Spleen (tissue), 11 donors: ENCODE data around the gene WDR41. TPM values are rescaled to one million over a fixed set of nuclear protein-coding genes. Genes with fewer than 3 reads are reported as not detected.

Experiments
- DNase-seq: peaks from one replicate; pipeline ENCODE4 v3.0.0-alpha.2; 2020
- H3K27ac ChIP-seq, 8 donors: fragments of 200-600 bp; sonication (generic) in 7 of 8; 1 replicate in 4 of 8; 2 replicates in 4 of 8; pipeline versions ENCODE4 v1.5.0 to v1.8.0; 2016 to 2021; ENCODE audit warnings: inconsistent platforms in 4 of 8, mild to moderate bottlenecking in 4 of 8, moderate library complexity in 1 of 8
- H3K27me3 ChIP-seq, 7 donors: fragments of 200-600 bp; sonication (generic) in 6 of 7; replicated peaks in 1 of 7; 1 replicate in 4 of 7; 2 replicates in 3 of 7; pipeline versions ENCODE4 v1.5.0 to v1.8.0; 2016 to 2021; ENCODE audit warnings: inconsistent platforms in 3 of 7, mild to moderate bottlenecking in 1 of 7
- H3K36me3 ChIP-seq, 6 donors: fragments of 200-600 bp; sonication (generic) in 5 of 6; 1 replicate in 4 of 6; 2 replicates in 2 of 6; pipeline versions ENCODE4 v1.5.0 to v1.8.0; 2016 to 2021; ENCODE audit warnings: inconsistent platforms in 2 of 6
- H3K4me1 ChIP-seq, 6 donors: fragments of 200-600 bp; sonication (generic) in 5 of 6; 1 replicate in 3 of 6; 2 replicates in 3 of 6; pipeline versions ENCODE4 v1.5.0 to v1.8.0; 2016 to 2021; ENCODE audit warnings: inconsistent platforms in 3 of 6
- H3K4me3 ChIP-seq, 8 donors: fragments of 200-600 bp; sonication (generic) in 7 of 8; 1 replicate in 4 of 8; 2 replicates in 4 of 8; pipeline versions ENCODE4 v1.5.0 to v1.8.0; 2016 to 2021; ENCODE audit warnings: inconsistent platforms in 4 of 8, mild to moderate bottlenecking in 4 of 8, moderate library complexity in 2 of 8
- H3K9me3 ChIP-seq, 8 donors: fragments of 200-600 bp; sonication (generic) in 7 of 8; 1 replicate in 4 of 8; 2 replicates in 4 of 8; pipeline versions ENCODE4 v1.5.0 to v1.8.0; 2016 to 2021; ENCODE audit warnings: inconsistent platforms in 4 of 8
- POLR2A ChIP-seq, 3 donors: fragments of 450-650 bp; IDR thresholded peaks; one replicate each; pipeline ENCODE4 v1.5.1; 2017; ENCODE audit warnings: antibody characterized with exemption in 3 of 3, mild to moderate bottlenecking in 1 of 3
- POLR2AphosphoS5 ChIP-seq, 3 donors: sonication (generic); formaldehyde crosslinking; IDR thresholded peaks; one replicate each; pipeline ENCODE4 v1.5.1; 2017; ENCODE audit warnings: antibody characterized with exemption in 3 of 3
- WGBS, 5 donors: extraction: QIAGEN DNeasy Blood & Tissue Kit in 3 of 5; methylation state at CpG; one replicate each; pipeline versions ENCODE4 v1.1.5 to v1.1.7; 2013 to 2018; 5-methylcytosine and 5-hydroxymethylcytosine counted together
- intact Hi-C: fragments of 100-400 bp; cut with DNase I; formaldehyde crosslinking; loops from one replicate; pipeline ENCODE4 v1.15.0; 2023; ENCODE audit warnings: low total_unique reads
- polyA plus RNA-seq, 3 donors: library from polyadenylated mRNA; stranded (reverse); fragments of 200-250 nt; gene quantifications; one replicate each; pipeline ENCODE4 v1.2.1, GENCODE V29; 2013
- total RNA-seq, 7 donors: library from RNA; depleted of rRNA in 3 of 7; stranded (reverse); fragments of >200 nt in 3 of 7; fragmentation: NEBNext Ultra II Directional in 4 of 7; extraction: Animal tissue kit (Norgen Biotek cat#: 25700) in 4 of 7; gene quantifications; one replicate each; pipeline versions ENCODE4 v1.1.0 to v1.2.1, GENCODE V29; 2016 to 2021
- TF ChIP-seq, protein P1 (sequence below), 11 experiments: fragments of 200-600 bp in 7 of 11; fragments of 450-650 bp in 4 of 11; sonication (generic) in 4 of 11; IDR thresholded peaks in 8 of 11; conservative IDR thresholded peaks in 3 of 11; 1 replicate in 7 of 11; 2 replicates in 4 of 11; pipeline versions ENCODE4 v1.4.0 to v1.8.0; 2016 to 2021; ENCODE audit warnings: antibody characterized with exemption in 11 of 11, inconsistent platforms in 4 of 11, mild to moderate bottlenecking in 1 of 11
- donor health status: healthy with polysubstance abuse.
- donor health status: DM: no; HTN: no; CAD: no; lungs with moderate emphysema.
- donor health status: DM: no; HTN: no; CAD: no.
- donor health status: Bipolar disorder and iron deficiency.
- donor health status: healthy.
- donor health status: DM: no; HTN: no; CAD: no.
- donor health status: DM: yes; HTN: yes; CAD: no.

Gene WDR41
- total and polyA plus RNA-seq, 10 donors: 11.0 to 54.0 (median 35.7) TPM

DNA sequence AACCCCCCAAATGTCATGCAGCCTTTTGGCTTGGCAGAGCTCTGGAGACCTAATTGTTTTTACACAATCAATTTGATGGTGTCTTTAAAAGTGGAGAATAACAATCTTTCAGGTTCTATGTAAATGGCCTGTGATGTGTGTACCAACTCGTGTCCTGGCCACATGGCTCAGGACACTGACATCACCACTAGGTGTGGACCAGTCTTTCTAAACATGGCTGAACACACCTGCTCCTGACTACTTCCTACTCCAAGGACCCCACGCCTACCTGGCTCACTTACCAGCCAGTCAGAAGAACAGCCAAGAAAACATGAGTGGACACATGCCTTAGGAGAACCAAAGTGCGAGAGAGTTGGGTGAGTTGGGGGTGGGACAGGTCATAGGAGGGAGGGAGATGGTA, 71.2 kb downstream of the WDR41 start:
- Histone ChIP-seq H3K36me3 (peaks cover 0 to 13% (median 6%) of the 10 kb centered on the region in 6 donors), H3K4me3 (no peak overlapping the region), H3K27ac (no peak overlapping the region), H3K4me1 (peaks cover 0 to 7% (median 0%) of the 10 kb centered on the region in 6 donors), H3K9me3 (peaks cover 0 to 7% (median 0%) of the 10 kb centered on the region in 8 donors), H3K27me3 (peaks cover 0 to 25% (median 0%) of the 10 kb centered on the region in 7 donors)
- TF ChIP-seq POLR2AphosphoS5 (IDR thresholded peaks at IDR 0.05) (no peak), POLR2A (IDR thresholded peaks at IDR 0.05) (no peak)
- TF ChIP-seq, protein P1, sequence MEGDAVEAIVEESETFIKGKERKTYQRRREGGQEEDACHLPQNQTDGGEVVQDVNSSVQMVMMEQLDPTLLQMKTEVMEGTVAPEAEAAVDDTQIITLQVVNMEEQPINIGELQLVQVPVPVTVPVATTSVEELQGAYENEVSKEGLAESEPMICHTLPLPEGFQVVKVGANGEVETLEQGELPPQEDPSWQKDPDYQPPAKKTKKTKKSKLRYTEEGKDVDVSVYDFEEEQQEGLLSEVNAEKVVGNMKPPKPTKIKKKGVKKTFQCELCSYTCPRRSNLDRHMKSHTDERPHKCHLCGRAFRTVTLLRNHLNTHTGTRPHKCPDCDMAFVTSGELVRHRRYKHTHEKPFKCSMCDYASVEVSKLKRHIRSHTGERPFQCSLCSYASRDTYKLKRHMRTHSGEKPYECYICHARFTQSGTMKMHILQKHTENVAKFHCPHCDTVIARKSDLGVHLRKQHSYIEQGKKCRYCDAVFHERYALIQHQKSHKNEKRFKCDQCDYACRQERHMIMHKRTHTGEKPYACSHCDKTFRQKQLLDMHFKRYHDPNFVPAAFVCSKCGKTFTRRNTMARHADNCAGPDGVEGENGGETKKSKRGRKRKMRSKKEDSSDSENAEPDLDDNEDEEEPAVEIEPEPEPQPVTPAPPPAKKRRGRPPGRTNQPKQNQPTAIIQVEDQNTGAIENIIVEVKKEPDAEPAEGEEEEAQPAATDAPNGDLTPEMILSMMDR (IDR thresholded peaks at IDR 0.05 in 8 of 11, conservative IDR thresholded peaks at IDR 0.05 in 3 of 11): no peak
- intact Hi-C loops: no loop called here
- 63 to 86% (median 74%) methylated on average over 3 of the region's 3 CpGs for WGBS, 5 donors
- DNase-seq: no peak

DNA sequence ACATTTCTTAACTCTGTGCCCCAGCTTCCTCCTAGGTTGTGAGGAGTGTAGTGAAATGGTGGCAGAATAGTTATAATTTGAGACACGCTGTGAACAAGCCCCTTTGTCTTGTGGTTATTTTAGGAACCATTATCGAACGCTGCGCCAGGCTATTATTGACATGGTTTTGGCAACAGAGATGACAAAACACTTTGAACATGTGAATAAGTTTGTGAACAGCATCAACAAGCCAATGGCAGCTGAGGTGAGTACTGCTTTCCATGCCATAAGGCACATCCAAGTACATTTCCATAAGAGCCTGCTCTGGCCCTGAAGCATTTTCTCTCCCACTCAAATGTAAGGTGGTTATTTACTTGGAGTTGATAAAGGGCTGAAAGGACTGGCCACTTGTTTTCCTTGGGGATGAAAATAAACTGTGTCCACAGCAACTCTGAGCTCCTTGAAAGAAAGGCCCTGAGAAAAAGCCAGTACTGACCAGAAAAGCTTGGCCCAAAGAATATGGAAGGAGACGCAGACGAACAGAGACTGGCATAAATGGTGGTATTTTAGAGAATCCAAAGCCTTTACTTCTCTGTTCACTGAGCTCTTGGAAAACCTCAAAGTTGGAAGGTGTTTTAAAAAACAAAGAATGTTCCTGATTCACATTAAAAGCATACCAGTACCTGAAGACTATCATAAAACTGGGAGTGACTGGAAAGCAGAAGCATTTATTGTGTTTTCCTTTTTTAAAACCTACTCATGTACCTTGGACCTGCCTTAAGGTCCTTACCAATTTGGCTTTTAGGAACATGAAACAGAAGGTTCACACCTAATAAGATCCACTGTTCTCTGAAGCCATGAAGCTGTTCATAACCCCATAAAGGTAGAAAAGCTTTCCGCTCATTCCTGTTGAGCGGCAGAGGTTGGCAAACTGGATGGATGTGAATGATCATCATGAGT, 72.2 kb downstream of the WDR41 start:
- WGBS, 5 donors: 94 to 97% (median 96%) methylated on average over 8 of the region's 8 CpGs
- TF ChIP-seq, protein P1 (IDR thresholded peaks at IDR 0.05 in 8 of 11, conservative IDR thresholded peaks at IDR 0.05 in 3 of 11): no peak
- no peak for TF ChIP-seq POLR2AphosphoS5 (IDR thresholded peaks at IDR 0.05)
- TF ChIP-seq POLR2A (IDR thresholded peaks at IDR 0.05): no peak
- Histone ChIP-seq H3K36me3 (peaks cover 0 to 3% (median under 1%) of the 10 kb centered on the region in 6 donors), H3K27ac (no peak overlapping the region), H3K4me3 (no peak overlapping the region), H3K9me3 (peaks cover 0 to 7% (median 0%) of the 10 kb centered on the region in 8 donors), H3K27me3 (peaks cover 0 to 27% (median 0%) of the 10 kb centered on the region in 7 donors), H3K4me1 (no peaks in the 10 kb centered on the region)
- intact Hi-C loops: no loop called here
- no peak for DNase-seq

DNA sequence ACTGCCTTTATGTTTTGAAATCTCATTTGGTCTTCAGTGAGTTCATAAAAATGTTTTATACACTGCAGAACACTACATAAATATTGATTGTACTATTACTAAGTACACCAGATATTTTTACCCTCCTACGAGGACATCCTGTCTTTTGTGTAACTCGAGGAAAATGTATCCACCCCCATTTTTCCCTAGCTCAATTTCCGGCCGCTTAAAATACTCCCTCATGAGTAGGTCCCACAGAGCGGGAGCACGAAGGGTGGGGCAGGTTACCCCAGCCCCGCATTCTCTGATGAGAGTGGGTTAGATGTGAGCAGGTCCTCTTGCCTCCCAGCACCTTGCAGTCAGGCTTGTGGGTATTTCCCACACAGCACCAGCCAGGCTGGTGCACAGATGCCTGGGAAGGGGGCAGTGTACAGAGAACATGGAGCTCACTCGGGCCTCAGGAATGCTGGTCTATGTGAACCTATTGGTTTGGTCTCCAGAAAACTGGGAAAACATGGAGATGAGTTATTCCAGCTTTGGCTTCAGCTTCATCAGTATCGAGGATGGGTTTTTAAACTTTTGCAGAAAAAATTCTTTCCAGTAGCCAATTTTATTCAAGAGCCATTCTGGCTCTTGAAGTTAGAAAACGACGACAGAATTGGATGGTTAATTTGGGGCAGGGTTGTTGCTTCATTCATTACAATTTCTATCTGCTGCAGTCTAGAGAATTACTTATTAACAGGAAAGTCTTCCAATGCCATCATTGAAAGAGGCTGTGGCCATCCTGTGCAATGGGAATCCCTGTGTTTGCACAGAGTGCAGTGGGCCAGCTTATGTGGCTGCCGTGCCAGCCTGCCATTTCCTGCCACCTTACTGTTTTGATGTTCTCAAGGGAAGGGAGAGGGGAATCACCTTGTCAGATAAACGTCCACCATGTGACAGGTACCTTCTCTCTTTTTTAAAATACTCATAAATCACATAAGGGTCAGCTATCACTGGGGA, 73.2 kb downstream of the WDR41 start:
- DNase-seq: no peak
- Histone ChIP-seq H3K4me1 (no peaks in the 10 kb centered on the region), H3K27me3 (peaks cover 0 to 27% (median 0%) of the 10 kb centered on the region in 7 donors), H3K9me3 (peaks cover 0 to 7% (median 0%) of the 10 kb centered on the region in 8 donors), H3K4me3 (no peak overlapping the region), H3K36me3 (no peaks in the 10 kb centered on the region), H3K27ac (no peak overlapping the region)
- WGBS, 5 donors: 61 to 79% (median 73%) methylated on average over 13 of the region's 13 CpGs
- intact Hi-C loops: no loop called here
- no peak for TF ChIP-seq POLR2AphosphoS5 (IDR thresholded peaks at IDR 0.05)
- no peak for TF ChIP-seq POLR2A (IDR thresholded peaks at IDR 0.05)
- TF ChIP-seq, protein P1 (IDR thresholded peaks at IDR 0.05 in 8 of 11, conservative IDR thresholded peaks at IDR 0.05 in 3 of 11): no peak
